Chondrocyte (in vitro differentiated cells): ENCODE measurements around the gene RPS6KC1. TPM values are rescaled to one million over a fixed set of nuclear protein-coding genes. Genes with fewer than 3 reads are reported as not detected.
"Not testable (repeated sequence)": the region's sequence is repeated elsewhere in the genome, so short reads cannot be mapped to it uniquely, and the experiment has no call there.

Source experiments
- DNase-seq: peaks from one replicate; pipeline ENCODE4 v3.0.0; 2021; ENCODE audit warnings: mixed read lengths, low spot score
- H3K27ac Mint-ChIP-seq: one replicate; pipeline ENCODE4 v1.8.0; 2021; ENCODE audit warnings: mild to moderate bottlenecking, moderate library complexity, mixed read lengths; ENCODE audit not compliant: unreplicated experiment
- H3K27me3 Mint-ChIP-seq: 2 replicates; pipeline ENCODE4 v1.8.0; 2021; ENCODE audit warnings: low read depth, mixed read lengths
- H3K36me3 Mint-ChIP-seq: 2 replicates; pipeline ENCODE4 v1.8.0; 2021; ENCODE audit warnings: low read depth, mixed read lengths
- H3K4me1 Mint-ChIP-seq: 2 replicates; pipeline ENCODE4 v1.8.0; 2021; ENCODE audit warnings: low read depth, mild to moderate bottlenecking, mixed read lengths
- H3K4me3 Mint-ChIP-seq: one replicate; pipeline ENCODE4 v1.8.0; 2021; ENCODE audit warnings: mild to moderate bottlenecking, moderate library complexity, mixed read lengths; ENCODE audit not compliant: unreplicated experiment
- H3K9me3 Mint-ChIP-seq: 2 replicates; pipeline ENCODE4 v1.8.0; 2021; ENCODE audit warnings: low read depth, mixed read lengths
- total RNA-seq: library from RNA; stranded (reverse); gene quantifications from 3 replicates; pipeline ENCODE4 v1.2.1, GENCODE V29; 2021
- TF ChIP-seq, protein P1 (sequence below): fragments of 200-600 bp; sonication (generic); IDR thresholded peaks from 2 replicates; pipeline ENCODE4 v1.5.0; 2021; ENCODE audit warnings: antibody characterized with exemption, mild to moderate bottlenecking, moderate library complexity

The RPS6KC1 gene
- total RNA-seq, 1 donor from 2014 or later: 22.1 TPM

- Mint-ChIP-seq H3K27me3 (no peaks in the 10 kb centered on the region), H3K9me3 (peaks cover 1% of the 10 kb centered on the region), H3K27ac (no peak overlapping the region), H3K4me1 (peaks cover 6% of the 10 kb centered on the region), H3K4me3 (no peak overlapping the region), H3K36me3 (peaks cover 20% of the 10 kb centered on the region)
- TF ChIP-seq, protein P1, sequence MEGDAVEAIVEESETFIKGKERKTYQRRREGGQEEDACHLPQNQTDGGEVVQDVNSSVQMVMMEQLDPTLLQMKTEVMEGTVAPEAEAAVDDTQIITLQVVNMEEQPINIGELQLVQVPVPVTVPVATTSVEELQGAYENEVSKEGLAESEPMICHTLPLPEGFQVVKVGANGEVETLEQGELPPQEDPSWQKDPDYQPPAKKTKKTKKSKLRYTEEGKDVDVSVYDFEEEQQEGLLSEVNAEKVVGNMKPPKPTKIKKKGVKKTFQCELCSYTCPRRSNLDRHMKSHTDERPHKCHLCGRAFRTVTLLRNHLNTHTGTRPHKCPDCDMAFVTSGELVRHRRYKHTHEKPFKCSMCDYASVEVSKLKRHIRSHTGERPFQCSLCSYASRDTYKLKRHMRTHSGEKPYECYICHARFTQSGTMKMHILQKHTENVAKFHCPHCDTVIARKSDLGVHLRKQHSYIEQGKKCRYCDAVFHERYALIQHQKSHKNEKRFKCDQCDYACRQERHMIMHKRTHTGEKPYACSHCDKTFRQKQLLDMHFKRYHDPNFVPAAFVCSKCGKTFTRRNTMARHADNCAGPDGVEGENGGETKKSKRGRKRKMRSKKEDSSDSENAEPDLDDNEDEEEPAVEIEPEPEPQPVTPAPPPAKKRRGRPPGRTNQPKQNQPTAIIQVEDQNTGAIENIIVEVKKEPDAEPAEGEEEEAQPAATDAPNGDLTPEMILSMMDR: no peak
- no peak for DNase-seq
Measured at GRCh38 chr1:213089924-213090677, 39.1 kb downstream of the RPS6KC1 start.

- peaks cover 11% of the 10 kb centered on the region for H3K4me1 Mint-ChIP-seq
- TF ChIP-seq, protein P1: no peak
- DNase-seq: no peak
- no peaks in the 10 kb centered on the region for H3K9me3 Mint-ChIP-seq
- peaks cover 17% of the 10 kb centered on the region for H3K36me3 Mint-ChIP-seq
- H3K27me3 Mint-ChIP-seq: no peaks in the 10 kb centered on the region
- no peak overlapping the region for H3K4me3 Mint-ChIP-seq
- no peak overlapping the region for H3K27ac Mint-ChIP-seq
Measured at GRCh38 chr1:213094446-213094845, 43.4 kb downstream of the RPS6KC1 start.

- no peaks in the 10 kb centered on the region for H3K9me3 Mint-ChIP-seq
Measured at GRCh38 chr1:213095467-213095866, 44.4 kb downstream of the RPS6KC1 start.

GRCh38 chr1:213099682-213100399 lies 48.8 kb downstream of the RPS6KC1 start:
- TF ChIP-seq, protein P1: no peak
- H3K36me3 Mint-ChIP-seq: peaks cover 21% of the 10 kb centered on the region
- no peak overlapping the region for H3K4me3 Mint-ChIP-seq
- H3K4me1 Mint-ChIP-seq: peaks cover 8% of the 10 kb centered on the region
- H3K27ac Mint-ChIP-seq: no peak overlapping the region
- H3K9me3 Mint-ChIP-seq: no peaks in the 10 kb centered on the region
- no peaks in the 10 kb centered on the region for H3K27me3 Mint-ChIP-seq
- no peak for DNase-seq

More at GRCh38 chr1:213095467-213095866, 44.4 kb downstream of the RPS6KC1 start:
- H3K4me1 Mint-ChIP-seq: peaks cover 11% of the 10 kb centered on the region
- no peak for DNase-seq
- peaks cover 20% of the 10 kb centered on the region for H3K36me3 Mint-ChIP-seq
- H3K4me3 Mint-ChIP-seq: no peak overlapping the region
- TF ChIP-seq, protein P1: no peak
- no peaks in the 10 kb centered on the region for H3K27me3 Mint-ChIP-seq
- no peak overlapping the region for H3K27ac Mint-ChIP-seq

DNA sequence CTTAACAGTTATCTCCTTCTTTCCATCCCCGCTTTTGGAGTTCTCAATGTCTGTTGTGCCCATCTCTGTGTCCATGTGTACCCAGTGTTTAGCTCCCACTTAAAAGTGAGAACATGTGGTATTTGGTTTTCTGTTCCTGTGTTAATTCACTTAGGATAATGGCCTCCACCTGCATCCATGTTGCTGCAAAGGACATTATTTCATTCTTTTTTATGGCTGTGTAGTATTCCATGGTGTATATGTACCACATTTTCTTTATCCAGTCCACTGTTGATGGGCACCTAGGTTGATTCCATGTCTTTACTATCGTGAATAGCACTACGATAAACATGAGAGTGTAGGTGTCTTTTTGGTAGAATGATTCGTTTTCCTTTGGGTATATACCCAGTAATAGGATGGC lies 49.5 kb downstream of the RPS6KC1 start:
- not testable (repeated sequence) for DNase-seq, H3K4me1 Mint-ChIP-seq, H3K4me3 Mint-ChIP-seq, H3K9me3 Mint-ChIP-seq, H3K27me3 Mint-ChIP-seq, H3K27ac Mint-ChIP-seq
- H3K36me3 Mint-ChIP-seq: peaks cover 17% of the 10 kb centered on the region
